NCI-H2081 (cell line): ENCODE data around the gene HOXB7.
A peak's percentile ranks its signal among the peaks of the same experiment; 100 is the strongest.

Source experiments
- DNase-seq, 2 experiments: peaks; one replicate each; lab custom pipeline; 2025; lab: John Stamatoyannopoulos, UW

Gene HOXB7

GRCh38 chr17:48610282-48611211 is at the start of gene HOXB7:
Gene HOXB7 (minus strand): TSS chr17:48611017. CDS start chr17:48610918, 99 bp downstream.
- DNase-seq, result peak; percentile 84 to 87

- no peak for DNase-seq
Observed at GRCh38 chr17:48655913-48656312, 45.1 kb upstream of the HOXB7 start.

- no peak for DNase-seq
Observed at GRCh38 chr17:48649741-48650140, 38.9 kb upstream of the HOXB7 start.

- no peak for DNase-seq
Observed at GRCh38 chr17:48647963-48648245, 37.1 kb upstream of the HOXB7 start.

- DNase-seq, result no peak
Observed at GRCh38 chr17:48647103-48647962, 36.5 kb upstream of the HOXB7 start.

GRCh38 chr17:48646183-48647102 is 35.6 kb upstream of the HOXB7 start:
- DNase-seq, result no peak

- DNase-seq, result no peak
Observed at GRCh38 chr17:48645639-48646182, 34.9 kb upstream of the HOXB7 start.

GRCh38 chr17:48644910-48645557 is 34.2 kb upstream of the HOXB7 start:
- DNase-seq, result no peak

- DNase-seq, result no peak
Observed at GRCh38 chr17:48644159-48644558, 33.3 kb upstream of the HOXB7 start.

GRCh38 chr17:48643697-48644012 is 32.8 kb upstream of the HOXB7 start:
- no peak for DNase-seq

- DNase-seq, result no peak
Observed at GRCh38 chr17:48642843-48643696, 32.3 kb upstream of the HOXB7 start.

GRCh38 chr17:48642059-48642842 is 31.4 kb upstream of the HOXB7 start:
- no peak for DNase-seq

- no peak for DNase-seq
Observed at GRCh38 chr17:48641541-48642058, 30.8 kb upstream of the HOXB7 start.

GRCh38 chr17:48640858-48641180 is 30.0 kb upstream of the HOXB7 start:
- no peak for DNase-seq

GRCh38 chr17:48639982-48640857 is 29.4 kb upstream of the HOXB7 start:
- no peak for DNase-seq

- no peak for DNase-seq
Observed at GRCh38 chr17:48639136-48639535, 28.3 kb upstream of the HOXB7 start.

- DNase-seq, result no peak
Observed at GRCh38 chr17:48637323-48638260, 26.8 kb upstream of the HOXB7 start.
